WI38 (cell line): ENCODE measurements around the gene SLC25A18.
"Not testable (repeated sequence)": the region's sequence is repeated elsewhere in the genome, so short reads cannot be mapped to it uniquely, and the experiment has no call there.

ENCODE experiments used
- H3K4me3 ChIP-seq: 2 replicates; pipeline ENCODE4 v1.5.1; 2011; ENCODE audit warnings: low read depth, mild to moderate bottlenecking, control low read depth, low read length
- TF ChIP-seq, protein P1 (sequence below): IDR thresholded peaks from 2 replicates; pipeline ENCODE4 v1.5.1; 2012; ENCODE audit warnings: low read depth, mild to moderate bottlenecking, control low read depth, low read length

The SLC25A18 gene

DNA sequence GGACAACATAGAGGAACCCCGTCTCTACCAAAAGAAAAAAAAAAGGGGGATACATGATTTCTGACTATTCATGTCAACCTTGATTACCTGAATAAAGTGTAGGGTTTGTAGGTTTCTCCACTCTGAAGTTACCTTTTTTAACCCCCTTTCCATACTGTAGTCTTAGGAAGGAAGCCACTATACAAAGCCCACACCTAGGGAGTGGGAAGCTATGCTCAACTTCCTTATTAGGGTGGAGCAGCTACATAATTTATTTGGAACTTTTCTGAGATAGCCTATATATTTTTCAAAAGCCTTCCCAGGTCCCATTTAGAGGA is 65.8 kb downstream of the SLC25A18 start:
- H3K4me3 ChIP-seq, result peak overlapping the region; percentile 100
- TF ChIP-seq, protein P1, sequence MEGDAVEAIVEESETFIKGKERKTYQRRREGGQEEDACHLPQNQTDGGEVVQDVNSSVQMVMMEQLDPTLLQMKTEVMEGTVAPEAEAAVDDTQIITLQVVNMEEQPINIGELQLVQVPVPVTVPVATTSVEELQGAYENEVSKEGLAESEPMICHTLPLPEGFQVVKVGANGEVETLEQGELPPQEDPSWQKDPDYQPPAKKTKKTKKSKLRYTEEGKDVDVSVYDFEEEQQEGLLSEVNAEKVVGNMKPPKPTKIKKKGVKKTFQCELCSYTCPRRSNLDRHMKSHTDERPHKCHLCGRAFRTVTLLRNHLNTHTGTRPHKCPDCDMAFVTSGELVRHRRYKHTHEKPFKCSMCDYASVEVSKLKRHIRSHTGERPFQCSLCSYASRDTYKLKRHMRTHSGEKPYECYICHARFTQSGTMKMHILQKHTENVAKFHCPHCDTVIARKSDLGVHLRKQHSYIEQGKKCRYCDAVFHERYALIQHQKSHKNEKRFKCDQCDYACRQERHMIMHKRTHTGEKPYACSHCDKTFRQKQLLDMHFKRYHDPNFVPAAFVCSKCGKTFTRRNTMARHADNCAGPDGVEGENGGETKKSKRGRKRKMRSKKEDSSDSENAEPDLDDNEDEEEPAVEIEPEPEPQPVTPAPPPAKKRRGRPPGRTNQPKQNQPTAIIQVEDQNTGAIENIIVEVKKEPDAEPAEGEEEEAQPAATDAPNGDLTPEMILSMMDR, result no peak

DNA sequence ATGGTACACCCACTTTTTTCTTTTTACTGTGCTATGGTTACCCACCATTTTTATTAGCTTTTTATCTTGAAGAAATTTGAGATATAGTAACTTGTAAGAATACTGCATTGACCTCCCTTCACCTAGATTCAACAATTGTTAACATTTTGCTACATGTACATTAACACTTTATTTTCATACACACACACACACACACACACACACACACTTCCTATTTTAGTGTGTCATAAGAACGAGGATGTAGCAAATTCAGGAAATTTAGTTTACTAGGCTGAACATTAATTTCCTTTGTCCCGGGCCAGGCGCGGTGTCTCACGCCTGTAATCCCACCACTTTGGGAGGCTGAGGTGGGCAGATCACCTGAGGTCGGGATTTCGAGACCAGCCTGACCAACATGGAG is 66.3 kb downstream of the SLC25A18 start:
- TF ChIP-seq, protein P1, result no peak
- peak overlapping the region; percentile 100; the same call in 1 of the 2 replicates for H3K4me3 ChIP-seq

DNA sequence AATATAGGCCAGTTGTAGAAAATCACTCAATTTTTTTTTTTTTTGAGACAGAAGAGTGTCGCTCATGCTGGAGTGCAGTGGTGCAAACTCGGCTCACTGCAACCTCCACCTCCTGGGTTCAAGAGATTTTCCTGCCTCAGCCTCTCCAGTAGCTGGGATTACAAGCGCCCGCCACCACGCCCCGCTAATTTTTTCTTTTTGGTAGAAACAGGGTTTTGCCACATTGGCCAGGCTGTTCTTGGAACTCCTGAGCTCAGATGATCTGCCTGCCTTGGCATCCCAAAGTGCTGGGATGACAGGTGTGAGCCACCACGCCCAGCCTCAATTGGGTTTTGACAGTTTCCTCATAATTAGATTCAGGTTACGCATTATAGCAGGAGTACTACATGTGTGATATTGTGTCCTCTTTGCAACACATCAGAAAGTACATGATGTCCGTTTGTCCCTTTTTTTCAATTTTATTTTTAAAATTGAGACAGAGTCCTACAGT is 67.8 kb downstream of the SLC25A18 start:
- no peak overlapping the region for H3K4me3 ChIP-seq
- TF ChIP-seq, protein P1, result no peak

DNA sequence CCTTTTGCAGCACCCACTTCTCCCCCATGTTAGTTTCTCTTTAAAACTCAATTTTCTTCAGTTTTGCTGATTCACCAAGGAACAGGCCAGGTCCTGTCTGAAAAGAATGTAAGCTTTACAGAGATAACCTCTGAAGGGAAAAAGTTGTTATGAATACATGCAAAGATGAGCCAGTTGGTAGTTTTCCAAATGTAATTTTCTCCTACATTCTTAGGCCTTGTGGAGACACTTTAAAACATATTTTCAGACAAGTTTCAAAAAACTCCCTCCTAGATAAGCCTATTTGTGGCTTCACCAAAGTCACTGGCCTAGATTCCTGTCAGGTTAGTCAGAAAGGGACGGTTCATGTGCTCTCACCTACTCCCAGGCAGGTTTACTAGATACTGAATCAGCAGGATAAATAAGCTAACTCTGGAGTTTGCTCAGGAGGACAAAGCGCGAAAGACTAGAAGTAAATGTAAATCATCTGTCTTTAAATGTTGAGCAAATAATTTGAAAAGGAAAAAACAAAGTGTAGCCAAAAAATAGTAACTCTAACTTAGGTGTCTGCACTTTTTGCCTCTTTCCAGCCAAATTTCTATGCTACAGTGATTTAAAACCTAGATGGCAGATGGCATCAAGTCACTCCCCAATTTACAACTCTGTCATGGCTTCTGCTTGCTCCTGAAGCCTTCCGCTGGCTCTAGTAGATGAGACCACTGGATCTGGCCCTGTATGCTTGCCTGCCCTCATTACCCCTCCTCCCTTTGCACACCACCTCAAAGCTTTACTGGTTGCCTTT is 70.1 kb downstream of the SLC25A18 start:
- TF ChIP-seq, protein P1, result no peak
- H3K4me3 ChIP-seq, result no peak overlapping the region

DNA sequence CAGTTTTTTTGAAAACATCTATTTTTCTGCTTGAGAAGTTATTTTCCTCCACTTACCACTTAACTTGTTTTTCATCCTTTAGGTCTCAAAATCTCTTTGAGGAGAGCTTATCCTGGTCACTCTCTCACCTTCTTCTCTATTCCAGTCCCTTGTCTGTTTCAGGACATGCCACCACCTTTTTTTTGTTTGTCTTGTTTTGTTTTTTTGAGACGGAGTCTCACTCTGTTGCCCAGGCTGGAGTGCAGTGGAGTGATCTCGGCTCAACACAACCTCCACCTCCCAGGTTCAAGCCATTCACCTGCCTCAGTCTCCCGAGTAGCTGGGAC is 70.7 kb downstream of the SLC25A18 start:
- H3K4me3 ChIP-seq, result no peak overlapping the region
- TF ChIP-seq, protein P1, result no peak

DNA sequence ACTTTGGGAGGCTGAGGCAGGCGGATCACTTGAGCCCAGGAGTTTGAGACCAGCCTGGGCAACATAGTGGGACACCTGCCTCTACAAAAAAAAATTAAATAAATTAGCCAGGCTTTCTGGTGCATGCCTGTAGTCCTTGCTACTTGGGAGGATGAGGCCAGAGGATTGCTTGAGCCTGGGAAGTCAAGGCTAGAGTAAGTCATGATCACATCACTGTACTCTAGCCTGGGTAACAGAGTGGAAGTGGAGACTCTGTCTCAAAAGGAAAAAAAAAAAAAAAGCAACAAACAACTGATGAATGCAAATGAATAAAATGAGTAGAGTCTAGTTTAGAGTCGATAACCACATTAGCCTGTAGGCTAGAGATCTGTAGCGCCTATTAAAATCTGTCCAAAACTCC is 71.4 kb downstream of the SLC25A18 start:
- TF ChIP-seq, protein P1, result no peak

DNA sequence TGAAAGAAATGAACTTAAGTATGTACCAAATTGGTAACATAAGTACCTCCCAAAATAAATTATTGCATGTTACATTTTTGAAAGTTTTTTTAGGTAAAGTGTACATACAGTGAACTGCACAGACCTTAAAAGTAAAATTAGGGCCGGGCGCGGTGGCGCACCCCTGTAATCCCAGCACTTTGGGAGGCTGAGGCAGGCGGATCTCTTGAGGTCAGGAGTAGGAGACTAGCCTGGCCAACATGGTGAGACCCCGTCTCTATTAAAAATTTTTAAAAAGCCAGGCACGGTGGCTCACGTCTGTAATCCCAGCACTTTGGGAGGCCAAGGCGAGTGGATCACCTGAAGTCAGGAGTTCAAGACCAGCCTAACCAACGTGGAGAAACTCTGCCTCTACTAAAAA is 73.6 kb downstream of the SLC25A18 start:
- not testable (repeated sequence) for H3K4me3 ChIP-seq

More for the DNA sequence above, 71.4 kb downstream of the SLC25A18 start:
- no peak overlapping the region for H3K4me3 ChIP-seq
